Stimulated activated CD4-positive, alpha-beta T cell treated with anti-CD3 and anti-CD28 coated beads, TNF-alpha, amount 100 ng/mL, for 24 hours (primary cell): Measurements from ENCODE around the gene USP3.
"Not testable (repeated sequence)": the region's sequence is repeated elsewhere in the genome, so short reads cannot be mapped to it uniquely, and the experiment has no call there.

Experiments
- DNase-seq, 3 experiments: peaks; one replicate each; pipeline ENCODE4 v3.0.0-alpha.2; 2020; ENCODE audit warnings: low read depth in 3 of 3

The USP3 gene

DNA sequence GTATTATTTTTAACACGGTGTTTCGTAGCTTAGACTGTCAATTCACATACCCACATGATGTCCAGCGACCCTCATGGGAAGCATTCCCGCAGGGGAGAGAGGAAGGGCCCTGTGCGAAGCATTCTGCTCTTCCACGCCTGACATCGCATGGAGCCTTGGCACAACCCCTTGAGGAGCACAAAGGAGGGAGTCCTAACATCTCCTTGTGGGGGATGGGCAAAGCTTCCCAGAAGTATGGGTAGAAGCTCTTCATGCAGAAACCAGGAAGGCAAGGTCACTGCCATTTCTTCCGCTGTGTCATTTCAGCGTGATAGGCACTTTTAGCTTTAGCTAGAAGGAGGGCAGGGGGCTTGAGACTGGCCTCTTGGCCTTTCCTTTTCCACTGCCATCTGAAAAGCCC, 28.7 kb upstream of the USP3 start:
- no peak for DNase-seq

DNA sequence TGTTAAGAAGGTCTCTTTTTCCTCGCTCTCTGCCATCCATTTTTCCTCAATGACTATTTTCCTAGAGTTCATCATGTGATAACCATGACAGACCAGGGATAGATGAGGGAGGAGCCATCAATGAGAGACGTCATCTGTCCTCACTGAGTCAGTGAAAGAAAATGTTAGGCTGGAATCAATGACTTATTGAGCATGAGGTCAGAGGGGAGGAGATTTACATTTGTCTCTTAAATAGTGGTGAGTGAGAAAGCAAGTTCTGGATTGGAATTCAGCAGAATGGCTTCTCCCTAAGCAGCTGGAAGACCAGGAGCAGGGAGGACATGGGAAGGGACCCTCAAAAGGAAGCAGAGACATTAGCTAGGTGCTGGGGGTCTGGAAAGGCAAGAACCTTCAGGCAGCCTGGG, 28.2 kb upstream of the USP3 start:
- no peak for DNase-seq

DNA sequence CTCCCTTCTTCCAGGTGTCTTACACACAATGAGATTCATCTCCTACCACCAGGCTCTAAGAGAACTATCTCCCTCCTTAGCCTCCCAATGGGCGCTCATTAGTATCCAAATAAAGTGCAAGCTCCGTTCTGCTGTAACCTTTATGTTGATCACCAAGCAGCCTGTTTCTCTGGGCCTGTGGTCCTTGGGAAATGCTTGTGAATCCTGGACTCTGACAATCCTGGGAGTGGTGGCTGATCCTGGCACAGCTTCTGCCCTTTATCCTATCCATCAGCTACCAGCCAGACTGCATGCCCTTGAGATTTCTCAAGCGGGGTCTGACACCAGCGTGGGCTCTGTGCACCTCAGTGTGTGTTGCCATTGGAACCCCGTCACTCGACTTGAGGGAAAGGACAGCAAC, 26.1 kb upstream of the USP3 start:
- no peak for DNase-seq

DNA sequence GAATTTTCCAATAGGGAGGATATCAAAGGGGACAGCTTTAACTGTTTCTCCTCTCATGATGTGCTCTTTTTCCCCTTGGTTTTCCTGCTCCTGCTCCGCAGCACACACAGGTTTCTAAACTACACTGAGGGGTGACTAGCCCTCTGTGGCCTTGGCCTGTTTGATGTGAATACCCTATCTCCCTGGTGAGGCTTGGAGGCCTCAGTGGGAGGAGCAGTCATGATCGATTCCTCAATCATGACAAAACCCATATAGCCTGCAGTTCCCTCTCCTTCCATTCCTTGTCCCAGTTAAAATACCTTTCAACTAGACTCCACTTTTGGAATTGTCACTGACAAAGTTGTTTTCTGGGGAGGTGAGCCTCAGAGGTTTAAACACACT, 24.0 kb upstream of the USP3 start:
- DNase-seq, result no peak

DNA sequence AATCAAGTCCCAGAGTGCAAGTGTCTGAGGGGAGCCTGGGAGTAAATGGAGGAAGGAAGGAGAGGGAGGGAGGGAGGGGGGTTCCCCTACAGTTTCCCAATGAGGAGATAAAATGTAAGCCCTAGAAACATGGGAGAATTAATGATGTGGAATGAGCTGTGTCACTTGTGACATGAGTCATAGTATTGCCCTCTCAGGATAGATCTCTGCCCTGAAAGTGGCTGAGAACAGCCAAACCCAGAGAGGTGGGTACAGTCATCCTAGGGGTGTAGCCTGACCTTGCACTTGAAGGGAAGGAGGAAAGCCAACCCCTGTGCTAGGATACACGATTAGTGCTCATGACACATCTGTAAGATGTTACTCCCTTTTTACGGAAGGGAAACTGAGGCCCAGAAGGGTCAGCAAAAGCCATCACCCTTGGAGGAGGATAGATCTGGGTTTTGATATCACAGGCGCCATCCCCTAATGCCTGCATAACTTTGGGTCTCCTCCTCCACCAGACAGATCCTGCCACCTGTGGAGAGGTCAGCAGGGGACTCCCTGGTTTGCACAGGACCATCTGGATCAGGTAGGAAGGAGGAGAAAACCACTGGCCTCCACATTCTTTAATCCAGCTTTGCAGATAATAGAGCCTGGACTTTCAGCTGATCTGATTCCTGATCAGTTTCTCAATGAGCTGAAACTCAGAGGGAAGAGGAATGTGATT, 23.1 kb upstream of the USP3 start:
- no peak for DNase-seq

DNA sequence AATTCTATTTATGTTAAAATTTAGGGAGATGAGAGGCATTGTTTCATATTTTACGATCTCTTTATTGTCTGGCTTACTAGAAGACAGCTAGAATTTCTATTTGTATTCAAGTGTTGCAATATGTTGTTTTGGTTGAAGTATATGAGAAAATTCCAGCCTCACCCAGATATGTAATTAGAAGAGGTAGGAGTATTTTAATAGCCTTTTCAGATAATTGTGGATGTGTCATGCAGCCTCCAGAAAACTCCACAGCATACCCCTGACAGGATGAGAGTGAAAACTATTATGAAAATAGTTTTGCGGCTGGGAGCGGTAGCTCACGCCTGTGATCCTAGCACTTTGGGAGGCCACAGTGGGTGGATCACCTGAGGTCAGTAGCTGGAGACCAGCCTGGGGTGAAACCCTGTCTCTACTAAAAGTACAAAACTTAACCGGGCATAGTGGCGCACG, 21.5 kb upstream of the USP3 start:
- DNase-seq, result no peak

DNA sequence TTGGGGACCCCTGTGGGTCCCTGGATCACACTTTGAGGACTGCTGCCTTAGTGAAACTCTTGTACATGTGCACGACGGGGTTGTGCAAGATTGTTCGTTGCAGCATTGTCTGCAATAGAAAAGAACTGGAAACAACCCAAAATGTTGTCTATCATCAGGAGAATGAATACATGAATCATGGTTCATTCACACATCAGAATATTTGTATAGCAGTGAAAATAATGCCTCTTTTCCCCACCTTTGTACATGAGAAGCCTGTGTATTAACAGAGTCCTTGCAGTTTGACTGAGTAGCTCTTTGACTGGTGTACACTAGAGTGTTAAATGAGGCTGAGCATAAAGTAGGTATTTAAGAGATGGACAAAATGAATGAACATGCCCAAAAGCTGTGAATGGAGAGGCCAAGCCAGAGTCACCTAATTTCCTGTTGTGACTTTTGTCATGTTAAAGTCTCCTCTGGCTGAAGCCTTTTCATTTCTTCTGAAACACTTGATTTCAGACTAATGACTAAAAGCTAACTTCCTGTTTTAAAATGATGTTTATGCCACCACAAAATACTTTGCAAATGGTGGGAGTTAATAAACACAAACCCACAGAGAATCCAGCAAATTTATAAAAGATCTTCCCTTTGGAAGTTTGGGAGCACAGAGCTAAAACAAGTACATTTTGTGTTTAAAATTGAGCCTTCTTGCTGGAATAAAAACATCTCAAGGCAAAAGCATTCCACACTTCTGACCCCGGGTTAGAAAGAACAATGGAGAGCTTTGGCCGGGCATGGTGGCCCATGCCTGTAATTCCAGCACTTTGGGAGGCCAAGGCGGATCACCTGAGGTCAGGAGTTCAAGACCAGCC, 20.6 kb upstream of the USP3 start:
- DNase-seq, result no peak

DNA sequence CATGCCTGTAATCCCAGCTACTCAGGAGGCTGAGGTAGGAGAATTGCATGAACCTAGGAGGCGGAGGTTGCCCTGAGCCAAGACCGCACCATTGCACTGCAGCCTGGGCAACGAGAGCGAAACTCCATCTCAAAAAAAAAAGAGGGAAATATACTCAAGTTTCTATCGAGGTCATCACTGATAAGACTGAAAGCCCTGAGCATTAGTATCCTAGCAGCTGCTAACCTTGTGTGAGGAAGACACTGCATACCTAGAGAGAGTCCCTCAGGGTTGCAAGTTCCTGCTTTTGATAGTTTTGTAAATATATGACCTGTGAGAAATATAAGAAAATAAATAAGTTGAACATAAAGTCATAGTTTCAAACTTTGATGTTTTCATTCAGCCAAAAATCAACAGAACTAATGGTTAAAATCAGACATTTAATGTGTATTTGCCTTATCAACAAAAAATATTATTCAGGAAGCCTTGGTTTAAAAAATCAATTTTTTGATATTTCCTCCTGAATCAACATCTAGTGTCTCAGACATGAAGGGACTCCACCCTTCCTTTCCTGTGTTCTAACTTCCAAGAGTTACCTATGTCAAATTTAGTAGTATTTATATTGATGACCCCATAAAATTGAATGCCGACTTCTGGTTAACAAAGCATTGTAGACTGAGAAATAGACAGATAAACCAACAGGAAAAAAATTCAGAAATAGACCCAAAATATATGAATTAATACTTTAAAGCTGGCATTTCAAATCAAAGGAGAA, 19.8 kb upstream of the USP3 start:
- no peak for DNase-seq

DNA sequence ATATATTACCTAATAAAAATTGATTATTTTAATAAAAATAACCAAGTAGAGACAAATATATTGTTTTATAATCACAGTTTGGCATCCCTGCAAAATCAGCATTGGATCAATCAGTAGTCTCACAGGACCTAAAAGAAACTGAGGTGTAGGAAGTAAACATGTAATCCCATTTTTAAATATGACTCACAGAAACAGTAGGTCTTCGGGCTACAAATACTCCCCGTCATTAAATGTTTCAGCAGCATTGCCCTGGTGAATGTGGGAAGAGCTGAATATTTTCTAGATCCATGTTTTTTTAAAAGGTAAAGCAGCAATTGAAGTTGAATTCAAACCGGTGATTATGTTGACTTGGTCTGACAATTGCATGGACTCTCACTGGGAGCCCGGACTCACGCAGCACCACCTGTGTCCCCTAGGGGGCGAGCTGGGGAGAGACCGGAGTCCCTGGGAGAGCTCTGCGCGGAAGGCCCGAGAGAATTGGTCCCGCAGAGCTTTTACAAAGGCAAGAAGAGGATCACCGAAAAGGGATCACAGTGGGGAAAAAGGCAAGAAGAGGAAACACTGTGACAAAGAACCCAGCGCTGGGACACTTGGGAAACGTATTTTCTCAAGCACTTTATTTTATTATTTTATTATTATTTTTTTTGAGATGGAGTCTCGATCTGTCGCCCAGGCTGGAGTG, 17.2 kb upstream of the USP3 start:
- DNase-seq, result peak; percentile 79 to 88 (median 85)

DNA sequence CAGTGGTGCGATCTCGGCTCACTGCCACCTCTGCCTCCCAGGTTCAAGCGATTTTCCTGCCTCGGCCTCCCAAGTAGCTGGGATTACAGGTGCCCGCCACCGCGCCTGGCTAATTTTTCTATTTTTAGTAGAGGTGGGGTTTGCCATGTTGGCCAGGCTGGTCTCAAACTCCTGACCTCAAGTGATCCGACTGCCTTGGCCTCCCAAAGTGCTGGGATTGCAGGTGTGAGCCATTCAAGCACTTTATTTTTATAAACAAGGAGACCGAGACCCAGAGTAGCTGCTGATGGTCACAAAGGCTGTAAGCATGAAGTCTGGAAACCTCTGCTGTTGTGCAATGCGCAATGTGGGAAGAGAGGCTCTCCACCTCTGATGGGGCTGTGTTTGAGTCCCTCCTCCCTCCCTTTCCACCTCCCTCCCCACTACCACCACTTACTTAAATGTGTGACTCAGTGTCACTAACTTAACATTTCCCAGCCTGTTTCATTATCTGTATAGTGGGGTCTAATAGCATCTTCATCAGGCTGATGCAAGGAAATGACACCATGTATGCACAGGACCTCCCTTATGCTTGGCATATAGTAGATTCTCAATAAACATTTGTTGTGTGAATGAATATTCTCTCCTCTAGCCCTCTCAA, 16.5 kb upstream of the USP3 start:
- DNase-seq, result not testable (repeated sequence)

DNA sequence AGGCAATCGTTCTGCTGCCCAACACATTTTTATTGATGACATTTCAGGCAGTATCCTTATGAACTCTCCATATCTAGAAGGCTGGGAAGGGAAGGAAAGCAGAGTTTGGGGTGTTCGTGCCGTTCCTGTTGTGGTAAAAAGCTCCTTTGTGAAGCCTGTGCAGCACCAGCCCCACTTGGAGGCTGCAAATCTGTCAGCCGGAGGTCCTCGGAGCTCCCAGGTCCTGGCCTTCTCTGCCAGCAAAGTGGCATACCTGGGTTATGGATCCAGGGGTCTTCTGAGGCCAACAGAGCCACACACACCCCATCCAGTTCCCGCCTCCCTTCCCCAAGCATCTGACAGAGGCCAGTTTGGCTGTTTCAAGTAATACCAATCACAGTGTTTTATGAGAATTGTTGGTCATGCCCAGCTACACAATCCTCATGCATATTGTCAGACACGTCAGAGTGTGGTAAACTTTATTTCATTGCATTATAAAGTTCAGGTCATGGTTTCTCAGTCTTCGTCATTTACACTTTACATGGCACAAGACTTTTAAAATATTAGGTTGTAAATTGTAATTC, 15.9 kb upstream of the USP3 start:
- DNase-seq, result no peak

DNA sequence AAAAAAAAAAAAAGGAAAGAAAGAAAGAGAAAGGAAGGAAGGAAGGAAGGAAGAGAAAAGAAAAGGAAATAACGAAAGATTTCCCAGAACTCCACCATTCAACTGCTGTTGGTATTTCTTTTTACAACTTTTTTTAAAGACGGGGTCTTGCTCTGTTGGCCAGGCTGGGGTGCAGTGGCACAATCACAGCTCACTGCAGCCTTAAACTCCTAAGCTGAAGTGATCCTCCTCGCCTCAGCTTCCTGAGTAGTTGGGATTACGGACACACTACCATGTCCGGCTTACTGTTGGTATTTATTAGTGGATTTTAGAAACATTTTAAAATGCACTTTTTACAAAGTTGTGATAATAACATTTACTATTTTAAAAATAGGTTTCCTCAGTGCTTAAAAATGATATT, 15.0 kb upstream of the USP3 start:
- no peak for DNase-seq

DNA sequence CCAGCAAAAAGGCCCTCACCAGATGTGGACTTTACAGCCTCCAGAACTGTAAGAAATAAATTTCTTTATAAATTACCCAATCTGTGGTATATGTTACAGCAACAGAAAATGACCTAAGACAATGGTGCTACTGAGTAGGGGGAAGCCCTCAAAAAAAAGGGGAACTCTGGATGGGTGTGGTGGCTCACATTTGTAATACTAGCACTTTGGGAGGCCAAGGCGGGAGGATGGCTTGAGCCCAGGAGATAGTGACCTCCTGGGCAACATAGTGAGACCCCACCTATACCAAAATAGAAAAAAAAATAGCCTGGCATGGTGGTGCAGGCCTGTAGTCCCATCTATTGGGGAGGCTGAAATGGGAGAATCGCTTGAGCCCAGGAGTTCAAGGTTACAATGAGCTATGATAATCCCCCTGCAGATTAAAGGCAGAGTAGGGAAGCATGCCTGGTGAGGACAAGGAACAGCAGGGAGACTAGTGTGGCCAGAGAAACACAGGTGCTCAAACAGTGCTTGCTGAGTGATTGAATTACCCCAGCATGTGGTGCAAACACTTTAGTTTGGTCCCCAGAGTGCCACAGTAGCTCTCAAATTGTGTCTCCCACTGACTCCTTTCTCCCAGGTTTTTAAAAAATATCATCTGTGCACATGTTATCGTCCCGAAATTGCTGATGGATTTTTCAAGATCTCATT, 13.9 kb upstream of the USP3 start:
- no peak for DNase-seq

DNA sequence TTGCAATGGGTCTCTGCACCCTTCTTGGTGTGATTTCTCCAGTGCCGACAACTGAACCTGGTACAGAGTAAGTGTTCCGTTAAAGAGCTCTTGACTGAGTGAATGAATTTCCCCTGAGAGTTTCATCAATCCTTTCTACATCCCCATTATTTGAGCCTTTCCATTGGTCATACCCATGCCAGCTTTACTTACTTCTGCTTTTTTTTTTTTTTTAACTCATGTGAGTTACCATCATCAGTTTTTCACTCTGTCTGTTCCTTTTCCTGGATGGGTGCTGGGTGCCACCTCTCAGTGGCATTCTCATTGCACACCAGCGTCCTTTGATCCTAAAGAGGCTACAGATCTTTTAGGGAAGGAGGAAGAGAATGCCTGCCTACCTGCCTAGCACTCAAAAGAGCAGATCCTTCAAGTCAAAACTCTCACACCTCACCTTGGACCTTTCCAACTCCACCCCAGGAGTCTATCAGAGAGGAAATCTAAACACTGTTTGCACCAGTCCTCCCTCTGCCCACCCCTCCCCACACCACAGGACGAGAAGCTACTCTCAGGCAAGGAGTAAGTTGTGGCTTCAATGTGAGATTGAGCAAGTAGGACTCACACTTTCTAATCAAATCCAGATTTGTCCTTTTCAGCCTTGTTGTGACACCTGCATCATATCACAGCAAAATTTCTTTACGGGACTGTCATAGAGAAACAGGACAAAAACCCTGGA, 13.1 kb upstream of the USP3 start:
- DNase-seq, result no peak

DNA sequence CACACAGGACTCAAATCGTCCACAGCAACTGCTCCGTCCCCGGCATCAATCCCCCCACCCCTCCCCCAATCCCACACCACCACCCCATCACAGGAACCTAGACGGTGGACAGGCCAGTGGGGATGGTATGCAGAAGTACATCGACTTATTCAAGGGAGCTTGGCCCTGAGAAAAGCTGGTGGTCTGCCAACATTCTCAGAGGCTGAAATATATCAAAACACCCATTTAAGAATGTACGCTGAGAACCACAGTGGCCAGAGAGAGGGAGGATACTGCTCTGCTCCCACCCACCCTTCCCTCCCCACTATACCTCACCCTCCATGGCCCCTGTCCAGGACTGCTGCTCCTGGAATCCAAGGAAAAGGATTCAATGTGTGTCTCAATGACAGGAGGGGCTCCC, 12.4 kb upstream of the USP3 start:
- no peak for DNase-seq

DNA sequence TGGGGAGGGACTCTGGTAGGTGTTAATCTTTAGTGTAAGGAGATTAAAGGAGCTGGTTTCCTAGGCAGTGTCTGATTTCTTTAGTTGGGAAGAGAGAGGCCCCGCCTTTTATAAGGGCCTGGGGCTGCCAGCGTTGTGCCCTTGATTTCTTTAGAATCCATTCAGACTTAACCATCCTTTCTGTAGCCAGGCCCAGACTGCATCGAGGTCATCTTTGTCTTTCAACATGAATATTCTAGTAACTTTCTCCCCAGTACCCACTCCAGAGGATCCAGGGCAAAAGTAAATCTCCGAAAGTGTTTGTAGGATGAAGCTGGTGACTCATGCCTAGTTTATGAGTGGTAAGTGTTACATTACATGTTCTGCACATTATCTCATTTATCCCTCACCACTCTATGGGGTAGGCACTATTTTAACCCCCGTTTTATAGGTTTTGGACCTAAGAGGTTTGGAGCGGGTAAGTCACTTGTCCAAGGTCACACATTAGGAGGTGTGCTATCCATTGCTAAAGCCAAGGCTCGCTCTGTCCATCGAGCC, 11.8 kb upstream of the USP3 start:
- DNase-seq, result no peak

DNA sequence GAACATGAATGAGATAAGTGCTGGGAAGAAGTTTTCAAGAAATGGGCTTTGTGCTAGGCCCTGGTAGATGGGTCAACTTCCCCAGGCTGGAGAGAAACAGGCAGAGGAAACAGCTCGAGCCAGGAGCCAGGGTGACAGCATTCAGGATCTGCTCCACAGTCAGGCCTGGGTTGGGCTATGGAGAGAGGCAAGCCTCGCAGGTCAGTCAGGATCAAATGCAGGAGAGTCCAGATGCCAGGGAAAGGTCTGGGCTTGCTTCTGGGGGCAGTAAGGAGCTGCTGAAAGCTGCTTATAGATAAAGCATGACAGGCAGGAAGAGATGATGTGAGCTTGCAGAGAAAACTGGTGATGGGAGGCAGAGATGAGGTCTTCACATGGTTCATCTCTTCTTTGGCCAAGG, 11.0 kb upstream of the USP3 start:
- DNase-seq, result no peak

DNA sequence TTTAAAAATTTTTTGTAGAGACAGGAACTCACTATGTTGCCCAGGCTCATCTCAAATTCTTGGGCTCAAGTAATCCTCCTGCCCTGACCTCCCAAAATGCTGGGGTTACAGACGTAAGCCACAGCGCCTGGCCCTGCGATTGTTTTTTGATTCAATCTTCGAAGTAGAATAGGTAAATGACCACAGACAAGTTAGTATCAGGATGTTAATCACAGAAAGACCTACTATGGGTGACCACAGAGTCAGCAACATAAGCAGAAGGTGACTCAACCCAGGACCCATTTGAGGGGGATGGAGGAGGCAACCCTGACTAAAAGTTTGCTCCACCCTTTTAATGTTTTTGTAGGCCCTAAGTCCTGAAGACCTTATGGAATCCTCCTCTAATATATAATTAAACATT, 10.0 kb upstream of the USP3 start:
- DNase-seq, result no peak

DNA sequence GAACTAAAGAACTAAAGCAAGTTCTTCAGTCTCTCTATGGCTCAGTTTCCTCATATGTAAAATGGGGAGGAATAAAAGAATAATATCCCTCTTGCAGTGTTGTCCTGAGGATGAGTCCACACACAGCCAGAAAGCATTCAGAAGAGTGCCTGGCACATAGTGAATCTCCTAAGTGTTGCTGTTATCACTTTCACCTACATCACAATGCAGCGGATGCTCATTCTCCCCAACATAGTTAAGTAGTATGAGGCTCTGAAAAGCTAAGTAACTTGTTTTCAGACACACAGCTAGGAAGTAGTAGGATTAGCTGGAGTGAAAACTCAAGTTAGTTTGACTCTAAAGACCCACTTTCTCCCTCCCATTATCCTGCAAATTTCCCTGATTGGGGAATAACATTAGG, 9.1 kb upstream of the USP3 start:
- no peak for DNase-seq
